ENCODE measurements around the gene TBPL2. TPM values are rescaled to one million over a fixed set of nuclear protein-coding genes. Genes with fewer than 3 reads are reported as not detected.

Gene TBPL2
- total RNA-seq, 1 experiment from 2014 or later: not detected

DNA sequence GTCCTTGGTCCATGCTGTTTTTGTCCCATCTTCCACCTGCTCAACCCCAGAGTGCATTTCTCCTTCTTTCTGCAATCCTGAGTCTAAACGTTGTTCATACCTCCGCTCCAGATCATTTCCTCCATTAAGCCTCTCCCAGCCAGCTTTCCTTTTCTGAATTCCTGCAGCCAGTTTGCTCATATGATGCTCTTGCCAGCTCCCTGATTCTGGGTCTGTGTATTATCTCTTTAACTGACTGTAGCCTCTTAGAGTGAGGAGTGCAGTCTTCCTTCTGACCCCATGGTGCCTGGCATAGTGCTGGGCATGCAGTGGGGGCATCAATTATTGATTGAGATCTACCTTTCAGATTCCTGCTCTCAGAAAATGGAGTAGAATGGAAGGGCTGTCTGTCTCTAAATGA lies 11.5 kb upstream of the TBPL2 start:
- Mint-ChIP-seq H3K9me3 (no peaks in the 10 kb centered on the region), H3K4me1 (peaks cover 15 to 17% of the 10 kb centered on the region in 2 experiments), H3K27ac (no peak overlapping the region), H3K36me3 (ENCODE audit: insufficient read depth in 1 of 3, low read depth in 3 of 3) (peaks cover 0 to 2% (median 0%) of the 10 kb centered on the region in 3 experiments; a peak in 2 of 7 replicates), H3K4me3 (no peak overlapping the region), H3K27me3 (ENCODE audit: low read depth) (peaks cover 2% of the 10 kb centered on the region; the same call in 1 of the 2 replicates)
- no peak overlapping the region for H3K27ac ChIP-seq (ENCODE audit: insufficient read length, low read depth, low read length)
- no peak overlapping the region for H4K8ac ChIP-seq (replicated peaks; ENCODE audit: insufficient read length, low read depth, low read length)
- no peak overlapping the region for H2BK5ac ChIP-seq (ENCODE audit: insufficient read length, low read length)
- H3K14ac ChIP-seq (ENCODE audit: insufficient read depth, low read length): no peak overlapping the region
- no peak overlapping the region for H2AK5ac ChIP-seq (ENCODE audit: insufficient read length, low read length)
- H3K79me2 ChIP-seq (ENCODE audit: insufficient read depth, low read length): no peaks in the 10 kb centered on the region
- H2BK15ac ChIP-seq (ENCODE audit: low read depth, low read length): no peak overlapping the region
- no peak overlapping the region for H3K4me2 ChIP-seq (ENCODE audit: insufficient read depth, insufficient read length, low read length)
- DNase-seq: no peak
- no peaks in the 10 kb centered on the region for H3K23me2 ChIP-seq (ENCODE audit: insufficient read length, low read depth, low read length, poor library complexity, severe bottlenecking)
- no peaks in the 10 kb centered on the region for H3K4me1 ChIP-seq (ENCODE audit: insufficient read depth, low read length)
- H2BK12ac ChIP-seq (ENCODE audit: insufficient read length, low read depth, low read length): no peak overlapping the region
- H3K9ac ChIP-seq (ENCODE audit: extremely low read depth, insufficient read length, low read length): no peak overlapping the region
- no peaks in the 10 kb centered on the region for H3K9me3 ChIP-seq (ENCODE audit: control insufficient read depth, low read depth, low read length)
- no peak overlapping the region for H3K18ac ChIP-seq (ENCODE audit: insufficient read length, low read depth, low read length)
- H3K56ac ChIP-seq (ENCODE audit: insufficient read length, low read depth, low read length): no peak overlapping the region
- no peaks in the 10 kb centered on the region for H4K20me1 ChIP-seq (ENCODE audit: control insufficient read depth, insufficient read depth, insufficient read length)
- no peak overlapping the region for H2BK20ac ChIP-seq (ENCODE audit: low read depth, low read length, poor library complexity, severe bottlenecking)
- no peak overlapping the region for H4K5ac ChIP-seq (ENCODE audit: insufficient read length, low read depth, low read length)
- TF ChIP-seq, protein P1, sequence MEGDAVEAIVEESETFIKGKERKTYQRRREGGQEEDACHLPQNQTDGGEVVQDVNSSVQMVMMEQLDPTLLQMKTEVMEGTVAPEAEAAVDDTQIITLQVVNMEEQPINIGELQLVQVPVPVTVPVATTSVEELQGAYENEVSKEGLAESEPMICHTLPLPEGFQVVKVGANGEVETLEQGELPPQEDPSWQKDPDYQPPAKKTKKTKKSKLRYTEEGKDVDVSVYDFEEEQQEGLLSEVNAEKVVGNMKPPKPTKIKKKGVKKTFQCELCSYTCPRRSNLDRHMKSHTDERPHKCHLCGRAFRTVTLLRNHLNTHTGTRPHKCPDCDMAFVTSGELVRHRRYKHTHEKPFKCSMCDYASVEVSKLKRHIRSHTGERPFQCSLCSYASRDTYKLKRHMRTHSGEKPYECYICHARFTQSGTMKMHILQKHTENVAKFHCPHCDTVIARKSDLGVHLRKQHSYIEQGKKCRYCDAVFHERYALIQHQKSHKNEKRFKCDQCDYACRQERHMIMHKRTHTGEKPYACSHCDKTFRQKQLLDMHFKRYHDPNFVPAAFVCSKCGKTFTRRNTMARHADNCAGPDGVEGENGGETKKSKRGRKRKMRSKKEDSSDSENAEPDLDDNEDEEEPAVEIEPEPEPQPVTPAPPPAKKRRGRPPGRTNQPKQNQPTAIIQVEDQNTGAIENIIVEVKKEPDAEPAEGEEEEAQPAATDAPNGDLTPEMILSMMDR (conservative IDR thresholded peaks at IDR 0.05): no peak
- H3K23ac ChIP-seq (ENCODE audit: insufficient read length, low read depth, low read length): no peak overlapping the region
- H2BK120ac ChIP-seq (ENCODE audit: low read depth, low read length, poor library complexity, severe bottlenecking): no peak overlapping the region
- H2AFZ ChIP-seq (ENCODE audit: low read length): no peak overlapping the region
- H3K27me3 ChIP-seq (ENCODE audit: insufficient read depth, low read length): no peaks in the 10 kb centered on the region
- H3K79me1 ChIP-seq (ENCODE audit: insufficient read depth, low read depth, low read length, poor library complexity, severe bottlenecking): no peaks in the 10 kb centered on the region
- WGBS (ENCODE audit: extremely low coverage, insufficient read length, low lambda C conversion rate): no CpG with 5 or more reads among the region's 2 CpGs
- H4K91ac ChIP-seq (ENCODE audit: insufficient read length, low read depth, low read length): no peak overlapping the region
- no peak overlapping the region for H3K4ac ChIP-seq (ENCODE audit: low read depth, low read length)
- H3T11ph ChIP-seq (ENCODE audit: low read length): no peak overlapping the region
